Gastroesophageal sphincter (tissue), 3 donors: ENCODE data around the gene TANGO2.

ENCODE experiments used
- CTCF ChIP-seq, 4 experiments: fragments of 200-600 bp in 2 of 4; fragments of 450-650 bp in 2 of 4; sonication (generic) in 1 of 4; IDR thresholded peaks; one replicate each; pipeline ENCODE4 v1.5.1; 2017 to 2019; ENCODE audit warnings: antibody characterized with exemption in 4 of 4, mild to moderate bottlenecking in 2 of 4, moderate library complexity in 2 of 4
- POLR2AphosphoS5 ChIP-seq: sonication (generic); formaldehyde crosslinking; IDR thresholded peaks from one replicate; pipeline ENCODE4 v1.6.1; 2017; ENCODE audit warnings: antibody characterized with exemption

- TF ChIP-seq POLR2AphosphoS5 (no peak), CTCF (IDR thresholded peaks at IDR 0.05) (no peak)
Measured at GRCh38 chr22:19988965-19989724, 31.8 kb upstream of the TANGO2 start.
